HG03457 (cell line): Measurements from ENCODE around the gene GAPDH.
"Not testable (repeated sequence)": the region's sequence is repeated elsewhere in the genome, so short reads cannot be mapped to it uniquely, and the experiment has no call there.

Experiments
- ATAC-seq: cut with Tn5 transposase; IDR thresholded peaks from one replicate; pipeline ENCODE4 v1.9.1; 2021; ENCODE audit warnings: moderate number of reproducible peaks; ENCODE audit not compliant: unreplicated experiment

Gene GAPDH

GRCh38 chr12:6528539-6529235, 5.6 kb upstream of the GAPDH start:
- no peak for ATAC-seq

- ATAC-seq, result no peak
Observed at GRCh38 chr12:6529291-6529737, 5.0 kb upstream of the GAPDH start.

GRCh38 chr12:6530576-6531260, 3.6 kb upstream of the GAPDH start:
- ATAC-seq, result no peak

- ATAC-seq, result no peak
Observed at GRCh38 chr12:6532051-6532926, 2.0 kb upstream of the GAPDH start.

- ATAC-seq, result no peak
Observed at GRCh38 chr12:6532927-6533652, 1.2 kb upstream of the GAPDH start.

- no peak for ATAC-seq
Observed at GRCh38 chr12:6533653-6533922, 729 bp upstream of the GAPDH start.

GRCh38 chr12:6534695-6534944, 303 bp downstream of the GAPDH start:
- no peak for ATAC-seq

- no peak for ATAC-seq
Observed at GRCh38 chr12:6534945-6535696, 804 bp downstream of the GAPDH start.

- no peak for ATAC-seq
Observed at GRCh38 chr12:6535697-6535946, 1.3 kb downstream of the GAPDH start.

- no peak for ATAC-seq
Observed at GRCh38 chr12:6535960-6536847, 1.9 kb downstream of the GAPDH start.

- no peak for ATAC-seq
Observed at GRCh38 chr12:6536894-6537579, 2.7 kb downstream of the GAPDH start.

- ATAC-seq, result not testable (repeated sequence)
Observed at GRCh38 chr12:6537580-6538419, 3.5 kb downstream of the GAPDH start.

- no peak for ATAC-seq
Observed at GRCh38 chr12:6538420-6539313, 4.3 kb downstream of the GAPDH start.

GRCh38 chr12:6539314-6539682, 5.0 kb downstream of the GAPDH start:
- no peak for ATAC-seq

GRCh38 chr12:6539707-6540134, 5.4 kb downstream of the GAPDH start:
- no peak for ATAC-seq

GRCh38 chr12:6540181-6540877, 6.0 kb downstream of the GAPDH start:
- no peak for ATAC-seq
